Psoas muscle (tissue), 8 donors: ENCODE measurements around the gene MCTP1. TPM values are rescaled to one million over a fixed set of nuclear protein-coding genes. Genes with fewer than 3 reads are reported as not detected.

Source experiments
- ATAC-seq, 4 donors: fragments of 200-7000 bp; cut with Tn5 transposase; one replicate each; pipeline ENCODE4 v1.9.1; 2020; ENCODE audit warnings: moderate library complexity in 3 of 4, mild to moderate bottlenecking in 2 of 4
- DNase-seq, 2 donors: peaks; one replicate each; pipeline ENCODE4 v3.0.0-alpha.2; 2020
- H3K27ac ChIP-seq: fragments of 200-600 bp; one replicate; pipeline ENCODE4 v1.8.0; 2022
- H3K27me3 ChIP-seq, 3 donors: fragments of 200-600 bp in 1 of 3; one replicate each; pipeline versions ENCODE4 v1.6.1 to v1.8.0; 2013 to 2022; ENCODE audit warnings: low read length in 2 of 3, mild to moderate bottlenecking in 2 of 3, moderate library complexity in 1 of 3; ENCODE audit not compliant: insufficient read depth in 3 of 3
- H3K36me3 ChIP-seq, 2 donors: fragments of 200-600 bp in 1 of 2; one replicate each; pipeline versions ENCODE4 v1.6.1 to v1.8.0; 2013 to 2022; ENCODE audit warnings: low read depth in 1 of 2, mild to moderate bottlenecking in 1 of 2, moderate library complexity in 1 of 2; ENCODE audit not compliant: insufficient read depth in 1 of 2
- H3K4me1 ChIP-seq: fragments of 200-600 bp; one replicate; pipeline ENCODE4 v1.8.0; 2022
- H3K4me3 ChIP-seq: fragments of 200-600 bp; one replicate; pipeline ENCODE4 v1.8.0; 2022; ENCODE audit warnings: mild to moderate bottlenecking
- H3K9me3 ChIP-seq: fragments of 200-600 bp; one replicate; pipeline ENCODE4 v1.8.0; 2022
- WGBS, 3 donors: extraction: QIAGEN DNeasy Blood & Tissue Kit; methylation state at CpG; one replicate each; pipeline versions ENCODE4 v1.1.6 to v1.1.7; 2013; 5-methylcytosine and 5-hydroxymethylcytosine counted together
- intact Hi-C, 2 donors: fragments of 100-400 bp; cut with DNase I; formaldehyde crosslinking; loops; one replicate each; pipeline versions ENCODE4 v1.11.0 to v1.14.2; 2022
- polyA plus RNA-seq, 3 donors: library from polyadenylated mRNA; stranded (reverse); fragments of 200-250 nt; gene quantifications; one replicate each; pipeline ENCODE4 v1.2.3, GENCODE V29; 2013
- total RNA-seq, 4 donors: library from RNA; stranded (reverse); fragmentation: NEBNext Ultra II Directional in 2 of 4; extraction: Animal tissue kit (Norgen Biotek cat#: 25700) in 2 of 4; gene quantifications; one replicate each; pipeline versions ENCODE4 v1.2.1 to v1.2.4, GENCODE V29; 2021 to 2023
- TF ChIP-seq, protein P1 (sequence below): fragments of 200-600 bp; IDR thresholded peaks from one replicate; pipeline ENCODE4 v1.8.0; 2022; ENCODE audit warnings: antibody characterized with exemption
- donor health status: healthy with polysubstance abuse.
- donor health status: DM: no; HTN: no; CAD: no; lungs with moderate emphysema.
- donor health status: Bipolar disorder and iron deficiency.
- donor health status: healthy.
- donor health status: DM: yes; HTN: yes; CAD: no.
- donor health status: DM: no; HTN: no; CAD: no.
- donor health status: DM: no; HTN: no; CAD: no.
- donor health status: DM: yes; HTN: yes; CAD: no.

MCTP1 gene
- total and polyA plus RNA-seq, 7 donors: 1.4 to 8.8 (median 3.5) TPM

- TF ChIP-seq, protein P1, sequence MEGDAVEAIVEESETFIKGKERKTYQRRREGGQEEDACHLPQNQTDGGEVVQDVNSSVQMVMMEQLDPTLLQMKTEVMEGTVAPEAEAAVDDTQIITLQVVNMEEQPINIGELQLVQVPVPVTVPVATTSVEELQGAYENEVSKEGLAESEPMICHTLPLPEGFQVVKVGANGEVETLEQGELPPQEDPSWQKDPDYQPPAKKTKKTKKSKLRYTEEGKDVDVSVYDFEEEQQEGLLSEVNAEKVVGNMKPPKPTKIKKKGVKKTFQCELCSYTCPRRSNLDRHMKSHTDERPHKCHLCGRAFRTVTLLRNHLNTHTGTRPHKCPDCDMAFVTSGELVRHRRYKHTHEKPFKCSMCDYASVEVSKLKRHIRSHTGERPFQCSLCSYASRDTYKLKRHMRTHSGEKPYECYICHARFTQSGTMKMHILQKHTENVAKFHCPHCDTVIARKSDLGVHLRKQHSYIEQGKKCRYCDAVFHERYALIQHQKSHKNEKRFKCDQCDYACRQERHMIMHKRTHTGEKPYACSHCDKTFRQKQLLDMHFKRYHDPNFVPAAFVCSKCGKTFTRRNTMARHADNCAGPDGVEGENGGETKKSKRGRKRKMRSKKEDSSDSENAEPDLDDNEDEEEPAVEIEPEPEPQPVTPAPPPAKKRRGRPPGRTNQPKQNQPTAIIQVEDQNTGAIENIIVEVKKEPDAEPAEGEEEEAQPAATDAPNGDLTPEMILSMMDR: no peak
- Histone ChIP-seq H3K4me1 (no peaks in the 10 kb centered on the region), H3K4me3 (no peak overlapping the region), H3K36me3 (no peaks in the 10 kb centered on the region), H3K27ac (no peak overlapping the region), H3K9me3 (no peaks in the 10 kb centered on the region), H3K27me3 (no peaks in the 10 kb centered on the region)
- intact Hi-C loops: no loop called here
- WGBS, 3 donors: 63 to 83% (median 69%) methylated on average over 1 of the region's 1 CpG
- DNase-seq (no peak), ATAC-seq (no peak)
Measured at GRCh38 chr5:95114902-95115301, 170.0 kb downstream of the MCTP1 start.

DNA sequence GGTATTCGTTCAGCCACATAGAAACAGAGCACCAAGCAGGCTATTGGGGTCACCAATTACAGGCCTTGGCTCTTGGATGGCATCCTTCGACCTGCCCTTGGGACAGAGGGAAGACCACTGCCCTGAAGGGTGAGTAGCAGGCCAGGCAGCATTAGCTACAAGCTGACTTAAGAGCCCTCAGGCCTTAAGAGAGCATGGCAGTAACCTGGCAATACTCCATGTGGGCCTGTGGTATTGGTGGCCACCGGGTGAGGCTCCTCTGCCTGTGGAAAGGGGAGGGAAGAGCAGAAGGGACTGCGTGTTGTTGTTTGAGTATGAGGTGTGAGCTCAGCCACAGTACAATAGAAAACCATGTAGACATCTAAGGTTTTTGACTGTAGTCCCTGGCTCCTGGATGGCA lies 170.6 kb downstream of the MCTP1 start:
- TF ChIP-seq, protein P1: no peak
- no peaks in the 10 kb centered on the region for H3K9me3 ChIP-seq
- WGBS, 3 donors: 78 to 88% (median 85%) methylated on average over 4 of the region's 4 CpGs

DNA sequence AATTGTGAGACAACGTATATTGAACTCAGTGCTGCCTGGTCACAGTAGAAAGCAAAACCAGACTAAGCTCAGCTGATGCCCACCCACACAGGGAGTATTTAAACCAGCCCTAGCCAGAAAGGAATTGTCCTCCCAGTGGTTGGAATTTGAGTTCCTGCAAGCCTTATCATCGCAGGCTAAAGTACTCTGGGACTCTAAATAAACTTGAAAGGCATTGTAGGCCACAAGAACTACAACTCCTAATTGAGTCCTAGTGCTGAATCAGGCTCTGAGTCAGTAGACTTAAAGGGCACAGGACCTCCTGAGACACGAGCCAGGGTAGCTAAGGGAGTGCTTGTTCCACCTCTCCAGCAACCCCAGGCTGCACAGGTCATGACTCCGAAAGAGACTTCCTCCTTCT lies 171.4 kb downstream of the MCTP1 start:
- 66 to 72% (median 69%) methylated on average over 4 of the region's 4 CpGs for WGBS, 3 donors
- TF ChIP-seq, protein P1: no peak
- intact Hi-C loops: no loop called here
- Histone ChIP-seq H3K9me3 (no peaks in the 10 kb centered on the region), H3K36me3 (no peaks in the 10 kb centered on the region), H3K27ac (no peak overlapping the region), H3K4me3 (no peak overlapping the region), H3K4me1 (no peaks in the 10 kb centered on the region), H3K27me3 (no peaks in the 10 kb centered on the region)
- no peak for DNase-seq
- ATAC-seq: no peak

More for the DNA sequence above, 170.6 kb downstream of the MCTP1 start:
- H3K36me3 ChIP-seq: no peaks in the 10 kb centered on the region
- H3K4me3 ChIP-seq: no peak overlapping the region
- H3K27me3 ChIP-seq: no peaks in the 10 kb centered on the region
- no peaks in the 10 kb centered on the region for H3K4me1 ChIP-seq
- ATAC-seq: no peak
- no peak overlapping the region for H3K27ac ChIP-seq
- DNase-seq: no peak
- intact Hi-C loops: no loop called here

DNA sequence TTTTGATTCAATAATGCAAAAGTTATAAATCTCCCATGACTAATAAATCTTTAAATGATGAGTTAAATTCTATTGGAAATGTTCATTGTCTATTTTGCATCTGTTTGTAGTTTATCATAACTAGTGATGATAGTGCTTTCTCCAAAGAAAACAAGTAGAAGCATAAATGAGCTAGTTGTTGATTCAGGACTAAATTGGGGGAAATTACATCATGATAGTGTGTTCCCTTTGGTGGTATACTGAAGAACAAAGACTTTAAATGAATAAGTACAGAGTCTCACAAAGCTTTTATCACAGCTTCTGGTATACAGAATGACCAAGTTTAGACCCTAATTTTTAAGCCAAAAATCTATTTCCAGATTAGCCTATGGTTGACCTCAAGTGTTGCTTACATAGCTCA lies 173.8 kb downstream of the MCTP1 start:
- no peak for DNase-seq
- Histone ChIP-seq H3K9me3 (no peaks in the 10 kb centered on the region), H3K36me3 (no peaks in the 10 kb centered on the region), H3K27ac (no peak overlapping the region), H3K4me1 (no peaks in the 10 kb centered on the region), H3K4me3 (no peak overlapping the region), H3K27me3 (no peaks in the 10 kb centered on the region)
- ATAC-seq: no peak
- TF ChIP-seq, protein P1: no peak
- intact Hi-C loops: no loop called here

DNA sequence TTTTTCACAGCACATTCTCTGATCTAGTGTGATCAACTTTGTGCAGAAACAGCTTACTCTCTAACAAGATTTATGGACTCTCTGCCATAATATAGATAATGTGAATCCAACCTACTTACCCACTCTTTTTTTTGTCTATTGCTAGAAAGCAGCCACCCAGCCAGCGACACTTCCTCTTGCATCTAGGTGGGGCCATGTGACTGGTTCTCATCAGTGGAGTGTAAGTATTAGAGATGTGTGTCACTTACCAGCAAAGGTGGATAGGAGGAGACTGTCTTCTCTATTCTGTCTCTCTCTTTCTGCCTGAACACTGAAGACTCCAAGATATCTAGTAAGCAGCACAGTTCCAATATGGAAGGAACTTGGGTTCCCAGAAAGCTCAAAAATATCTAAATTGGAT lies 174.8 kb downstream of the MCTP1 start:
- Histone ChIP-seq H3K4me3 (no peak overlapping the region), H3K36me3 (no peaks in the 10 kb centered on the region), H3K27me3 (no peaks in the 10 kb centered on the region), H3K27ac (no peak overlapping the region), H3K9me3 (no peaks in the 10 kb centered on the region), H3K4me1 (no peaks in the 10 kb centered on the region)
- DNase-seq: no peak
- ATAC-seq: no peak
- WGBS, 3 donors: 67 to 92% (median 90%) methylated on average over 1 of the region's 1 CpG
- intact Hi-C loops: no loop called here
- TF ChIP-seq, protein P1: no peak
